Hepatocyte (in vitro differentiated cells): ENCODE measurements around the gene PNPLA5.

Source experiments
- CTCF ChIP-seq: fragments of 200-600 bp; sonication (generic); IDR thresholded peaks from 2 replicates; pipeline ENCODE4 v1.5.1; 2016; ENCODE audit warnings: antibody characterized with exemption, mild to moderate bottlenecking; ENCODE audit not compliant: poor library complexity
- EZH2 ChIP-seq: fragments of 200-600 bp; sonication (generic); IDR thresholded peaks from 2 replicates; pipeline ENCODE4 v1.6.1; 2016; ENCODE audit warnings: antibody characterized with exemption, mild to moderate bottlenecking, borderline replicate concordance

GRCh38 chr22:43848366-43849171, 43.2 kb downstream of the PNPLA5 start:
- TF ChIP-seq CTCF, result peak; percentile 48
- TF ChIP-seq EZH2, result no peak
